ENCODE data around the gene ATAT1.
A peak's percentile ranks its signal among the peaks of the same experiment; 100 is the strongest.

ATAT1 gene

DNA sequence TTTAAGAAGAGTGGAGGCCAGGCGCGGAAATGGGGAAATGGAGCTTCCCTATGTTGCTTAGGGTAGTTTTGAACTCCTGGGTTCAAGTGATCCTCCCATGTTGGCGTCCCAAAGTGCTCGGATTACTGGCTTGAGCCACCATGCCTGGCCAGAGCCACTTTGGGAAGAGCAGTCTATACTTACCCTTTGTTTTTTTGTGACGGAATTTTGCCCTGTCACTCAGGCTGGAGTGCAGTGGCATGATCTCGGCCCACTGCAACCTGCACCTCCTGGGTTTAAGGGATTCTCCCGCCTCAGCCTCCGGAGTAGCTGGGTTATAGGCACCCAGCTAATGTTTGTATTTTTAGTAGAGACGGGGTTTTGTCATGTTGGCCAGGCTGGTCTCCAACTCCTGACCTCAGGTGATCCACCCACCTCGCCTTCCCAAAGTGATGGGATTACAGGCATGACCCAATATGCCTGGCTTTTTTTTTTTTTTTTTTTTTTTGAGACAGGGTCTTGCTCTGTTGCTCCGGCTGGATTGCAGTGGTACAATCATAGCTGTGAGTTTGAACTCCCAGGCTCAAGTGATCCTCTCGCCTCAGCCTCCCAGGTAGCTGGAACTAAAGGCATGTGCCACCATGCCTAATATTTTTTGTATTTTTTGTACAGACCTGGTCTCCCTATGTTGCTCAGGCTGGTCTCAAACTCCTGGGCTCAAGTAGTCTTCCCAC lies 27.6 kb upstream of the ATAT1 start:
- TF ChIP-seq Cebpa-rat (IDR thresholded peaks at IDR 0.05) = no peak
- peaks cover 20 to 98% (median 66%) of the 10 kb centered on the region in 11 experiments; a peak in 20 of 22 replicates for H4K20me1 ChIP-seq
- H3K9ac ChIP-seq = peak overlapping the region in 1 of 11 experiments; percentile 12; a peak in 1 of 22 replicates
- peak overlapping the region in 3 of 11 experiments; percentile 80 to 81 (median 80); a peak in 5 of 22 replicates for H3K27ac ChIP-seq
- H3K36me3 ChIP-seq = peaks cover 48 to 94% (median 79%) of the 10 kb centered on the region in 11 experiments
- no peak overlapping the region for H3K4me3 ChIP-seq
- H3K4me1 ChIP-seq = peaks cover 1 to 46% (median 37%) of the 10 kb centered on the region in 10 experiments; a peak in 17 of 20 replicates
- H3K9me3 ChIP-seq (replicated peaks in 1 of 11) = no peaks in the 10 kb centered on the region
- no peak overlapping the region for H3K4me2 ChIP-seq
- no peaks in the 10 kb centered on the region for H3K27me3 ChIP-seq

DNA sequence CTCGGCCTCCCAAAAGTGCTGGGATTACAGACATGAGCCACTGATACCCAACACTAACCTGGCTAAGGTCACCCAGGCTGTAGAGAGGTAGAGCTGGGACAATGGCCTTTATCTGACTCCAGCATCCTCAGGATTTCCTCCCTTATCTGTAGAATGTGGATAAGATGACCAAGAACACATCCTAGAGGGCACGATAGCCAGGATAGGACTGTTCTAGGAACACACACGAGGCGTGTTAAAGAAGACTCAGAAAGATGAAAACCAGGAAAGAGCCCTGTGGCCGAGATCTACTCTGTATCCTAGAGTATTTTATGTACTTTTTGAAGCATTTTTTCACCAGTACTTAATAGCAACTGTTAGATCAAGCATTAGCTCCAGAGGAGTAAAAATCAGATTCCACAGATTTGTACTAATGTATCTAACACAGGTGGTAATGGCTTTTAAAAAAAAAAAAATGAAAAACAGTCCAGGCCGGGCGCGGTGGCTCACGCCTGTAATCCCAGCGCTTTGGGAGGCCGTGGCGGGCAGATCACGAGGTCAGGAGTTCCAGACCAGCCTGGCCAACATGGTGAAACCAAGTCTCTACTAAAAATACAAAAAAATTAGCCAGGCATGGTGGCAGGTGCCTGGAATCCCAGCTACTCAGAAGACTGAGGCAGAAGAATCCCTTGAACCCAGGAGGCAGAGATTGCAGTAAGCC lies 26.9 kb upstream of the ATAT1 start:
- H3K9me3 ChIP-seq (replicated peaks in 1 of 11) = no peaks in the 10 kb centered on the region
- H3K4me1 ChIP-seq = peaks cover 5 to 53% (median 44%) of the 10 kb centered on the region in 10 experiments; a peak in 17 of 20 replicates
- H3K4me2 ChIP-seq = peak overlapping the region in 2 of 11 experiments; percentile 79 to 90; a peak in 3 of 22 replicates
- TF ChIP-seq Cebpa-rat (IDR thresholded peaks at IDR 0.05) = no peak
- peaks cover 48 to 94% (median 79%) of the 10 kb centered on the region in 11 experiments for H3K36me3 ChIP-seq
- peaks cover 13 to 98% (median 68%) of the 10 kb centered on the region in 11 experiments; a peak in 20 of 22 replicates for H4K20me1 ChIP-seq
- peak overlapping the region in 1 of 11 experiments; percentile 12; a peak in 3 of 22 replicates for H3K9ac ChIP-seq
- no peak overlapping the region for H3K4me3 ChIP-seq
- H3K27ac ChIP-seq = peak overlapping the region in 7 of 11 experiments; percentile 71 to 81 (median 80); a peak in 9 of 22 replicates
- H3K27me3 ChIP-seq = no peaks in the 10 kb centered on the region

DNA sequence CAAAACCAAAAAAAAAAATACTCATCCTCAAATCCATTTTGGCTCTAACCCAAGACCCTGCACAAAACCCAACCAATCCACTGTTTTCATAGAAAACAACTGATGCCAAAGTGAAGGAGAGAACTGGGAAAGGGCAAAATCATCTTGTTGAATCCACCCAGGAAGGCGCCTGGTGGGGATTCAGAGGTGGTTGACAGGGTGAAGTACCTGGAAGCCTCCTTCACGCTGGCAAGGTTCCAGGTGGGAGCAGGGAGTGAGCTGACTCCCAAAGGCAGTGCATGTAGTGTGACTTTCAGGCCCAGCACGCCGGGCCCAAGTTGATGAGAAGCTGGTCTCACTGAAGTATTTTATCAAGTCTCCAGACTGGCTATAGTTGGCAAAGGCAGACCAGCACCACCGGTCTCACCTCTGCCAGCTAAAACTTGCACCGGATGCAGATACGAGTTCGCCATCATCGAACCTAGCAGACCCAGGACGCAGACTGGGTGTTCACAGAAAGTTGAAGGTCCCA lies 26.2 kb upstream of the ATAT1 start:
- H3K4me1 ChIP-seq = peaks cover 5 to 61% (median 52%) of the 10 kb centered on the region in 10 experiments; a peak in 18 of 20 replicates
- peak overlapping the region in 7 of 11 experiments; percentile 20 to 68 (median 67); a peak in 11 of 22 replicates for H3K9ac ChIP-seq
- H3K27ac ChIP-seq = peak overlapping the region in 8 of 11 experiments; percentile 68 to 81 (median 79); a peak in 15 of 22 replicates
- no peaks in the 10 kb centered on the region for H3K27me3 ChIP-seq
- no peaks in the 10 kb centered on the region for H3K9me3 ChIP-seq (replicated peaks in 1 of 11)
- no peak for TF ChIP-seq Cebpa-rat (IDR thresholded peaks at IDR 0.05)
- peak overlapping the region in 8 of 11 experiments; percentile 51 to 92 (median 86); a peak in 14 of 22 replicates for H3K4me2 ChIP-seq
- H3K36me3 ChIP-seq = peaks cover 52 to 94% (median 79%) of the 10 kb centered on the region in 11 experiments
- H3K4me3 ChIP-seq = no peak overlapping the region
- peaks cover 13 to 98% (median 75%) of the 10 kb centered on the region in 11 experiments; a peak in 20 of 22 replicates for H4K20me1 ChIP-seq

DNA sequence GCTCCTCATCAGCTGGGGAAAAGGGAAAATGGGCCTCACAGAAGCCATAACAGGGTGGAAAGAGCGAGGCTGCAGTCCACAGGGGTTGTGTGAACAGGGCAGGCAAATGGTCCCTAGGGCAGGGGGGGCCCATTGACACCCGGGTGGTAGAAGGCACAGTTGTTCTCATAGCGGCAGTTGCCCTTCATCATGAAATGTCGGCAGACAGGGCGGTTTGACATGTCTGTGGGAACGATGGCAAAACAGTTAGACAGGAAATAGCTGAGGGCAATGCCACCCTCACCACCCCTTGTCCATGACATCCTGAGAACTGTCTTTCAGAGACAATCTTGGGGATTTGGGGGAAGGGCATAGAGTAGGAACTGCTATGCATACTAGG lies 25.2 kb upstream of the ATAT1 start:
- H4K20me1 ChIP-seq = peaks cover 18 to 100% (median 84%) of the 10 kb centered on the region in 11 experiments
- no peaks in the 10 kb centered on the region for H3K27me3 ChIP-seq
- H3K4me3 ChIP-seq = peak overlapping the region in 7 of 10 experiments; percentile 1 to 45 (median 24); a peak in 2 of 20 replicates
- H3K4me2 ChIP-seq = peak overlapping the region in 9 of 11 experiments; percentile 29 to 92 (median 85); a peak in 18 of 22 replicates
- peaks cover 61 to 95% (median 84%) of the 10 kb centered on the region in 11 experiments for H3K36me3 ChIP-seq
- peak overlapping the region in 8 of 11 experiments; percentile 20 to 68 (median 65); a peak in 16 of 22 replicates for H3K9ac ChIP-seq
- no peak for TF ChIP-seq Cebpa-rat (IDR thresholded peaks at IDR 0.05)
- H3K4me1 ChIP-seq = peaks cover 13 to 70% (median 61%) of the 10 kb centered on the region in 10 experiments
- peak overlapping the region in 8 of 11 experiments; percentile 68 to 81 (median 79); a peak in 16 of 22 replicates for H3K27ac ChIP-seq
- no peaks in the 10 kb centered on the region for H3K9me3 ChIP-seq (replicated peaks in 1 of 11)

DNA sequence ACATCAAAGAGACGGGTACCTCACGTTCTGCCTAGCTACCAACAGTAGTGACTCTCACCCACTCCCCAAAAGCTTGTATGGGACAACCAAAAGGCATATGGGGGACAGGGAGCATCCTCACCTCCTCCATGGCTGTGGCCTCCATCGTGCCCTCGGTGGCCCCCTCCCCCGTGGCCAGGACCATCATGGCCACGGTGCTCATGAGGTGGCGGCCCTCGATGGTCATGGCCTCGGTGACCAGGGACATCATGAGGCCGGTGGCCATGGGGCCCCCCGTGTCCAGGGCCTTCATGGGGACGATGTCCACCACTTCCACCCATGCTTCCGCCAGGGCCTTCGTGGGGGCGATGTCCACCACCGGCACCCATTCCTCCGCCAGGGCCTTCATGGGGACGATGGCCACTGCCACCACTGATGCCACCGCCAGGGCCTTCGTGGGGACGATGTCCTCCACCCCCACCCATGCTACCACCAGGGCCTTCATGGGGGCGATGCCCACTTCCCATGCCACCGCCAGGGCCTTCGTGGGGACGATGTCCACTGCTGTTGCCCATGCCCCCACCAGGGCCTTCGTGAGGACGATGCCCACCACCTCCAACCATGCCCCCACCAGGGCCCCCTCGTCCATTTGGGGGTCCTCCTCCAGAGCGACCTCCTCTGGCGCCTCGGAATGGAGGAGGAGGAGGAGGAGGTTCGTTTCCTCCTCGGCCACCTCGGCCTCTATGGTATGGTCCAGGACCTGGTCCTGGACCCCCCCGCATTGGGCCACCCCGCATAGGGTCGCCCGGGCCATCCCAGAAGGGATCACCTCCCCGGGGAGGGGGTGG lies 24.6 kb upstream of the ATAT1 start:
- Histone ChIP-seq H3K27ac (peak overlapping the region in 9 of 11 experiments; percentile 20 to 81 (median 78); a peak in 17 of 22 replicates), H3K27me3 (no peaks in the 10 kb centered on the region), H3K9ac (peak overlapping the region in 8 of 11 experiments; percentile 20 to 68 (median 65); a peak in 16 of 22 replicates), H3K4me2 (peak overlapping the region in 9 of 11 experiments; percentile 29 to 92 (median 85); a peak in 18 of 22 replicates), H3K36me3 (peaks cover 67 to 95% (median 89%) of the 10 kb centered on the region in 11 experiments), H3K4me1 (peaks cover 20 to 76% (median 67%) of the 10 kb centered on the region in 10 experiments), H4K20me1 (peaks cover 17 to 100% (median 87%) of the 10 kb centered on the region in 11 experiments), H3K9me3 (replicated peaks in 1 of 11) (no peaks in the 10 kb centered on the region), H3K4me3 (peak overlapping the region in 7 of 10 experiments; percentile 1 to 45 (median 24); a peak in 11 of 20 replicates)
- TF ChIP-seq Cebpa-rat (IDR thresholded peaks at IDR 0.05) = no peak

DNA sequence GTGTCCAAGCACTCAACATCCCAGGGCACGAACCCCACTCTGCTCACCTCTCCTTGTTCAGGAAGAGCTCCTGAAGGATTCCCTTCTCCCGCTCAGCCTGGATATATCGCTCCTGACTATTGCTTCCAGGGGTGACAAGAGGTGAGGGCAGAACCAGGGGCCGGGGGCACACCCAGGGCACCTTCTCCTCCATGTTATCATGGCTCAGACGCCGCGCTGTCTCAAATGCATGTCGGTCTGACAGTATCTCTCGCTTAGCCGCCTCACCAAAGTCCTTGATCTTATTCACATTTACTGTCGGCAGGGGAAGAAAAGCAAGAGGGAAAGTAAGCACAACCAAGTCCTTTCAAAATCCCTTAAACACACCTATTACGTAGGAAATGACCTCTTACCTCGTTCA lies 22.7 kb upstream of the ATAT1 start:
- H3K4me2 ChIP-seq = peak overlapping the region in 10 of 11 experiments; percentile 6 to 92 (median 82); a peak in 19 of 22 replicates
- H3K9me3 ChIP-seq (replicated peaks in 1 of 11) = no peaks in the 10 kb centered on the region
- H3K27me3 ChIP-seq = no peaks in the 10 kb centered on the region
- peaks cover 39 to 92% (median 86%) of the 10 kb centered on the region in 10 experiments for H3K4me1 ChIP-seq
- peaks cover 87 to 100% (median 98%) of the 10 kb centered on the region in 11 experiments for H3K36me3 ChIP-seq
- peak overlapping the region in 8 of 11 experiments; percentile 2 to 81 (median 79); a peak in 14 of 22 replicates for H3K27ac ChIP-seq
- H4K20me1 ChIP-seq = peaks cover 15 to 100% (median 99%) of the 10 kb centered on the region in 11 experiments
- TF ChIP-seq Cebpa-rat (IDR thresholded peaks at IDR 0.05) = no peak
- peak overlapping the region in 9 of 11 experiments; percentile 2 to 67 (median 32); a peak in 10 of 22 replicates for H3K9ac ChIP-seq
- H3K4me3 ChIP-seq = peak overlapping the region in 4 of 10 experiments; percentile 8 to 24 (median 20); a peak in 4 of 20 replicates

DNA sequence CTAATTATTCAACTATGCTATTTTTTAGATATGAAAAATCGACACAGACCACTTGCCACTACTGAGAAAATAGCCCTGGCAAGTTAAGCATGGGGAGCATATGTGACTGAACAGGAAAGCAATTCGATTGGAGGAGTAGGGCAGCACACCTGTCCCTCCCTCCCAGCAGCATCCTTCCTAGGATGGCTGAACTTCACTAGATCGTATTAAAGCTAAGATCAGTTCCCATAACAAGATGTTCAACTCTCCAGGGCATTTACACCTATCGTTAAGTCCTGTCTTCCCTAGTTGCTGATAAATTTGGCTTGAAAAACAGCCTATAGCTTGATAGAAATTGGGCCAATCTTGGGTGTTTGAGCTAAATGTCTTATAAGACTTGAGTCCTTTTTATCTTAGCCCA lies 16.6 kb upstream of the ATAT1 start:
- Histone ChIP-seq H3K4me3 (no peak overlapping the region), H3K27ac (no peak overlapping the region), H3K4me2 (peak overlapping the region in 6 of 11 experiments; percentile 11 to 97 (median 48); a peak in 6 of 22 replicates)

More for the DNA sequence above, 16.6 kb upstream of the ATAT1 start:
- Histone ChIP-seq H3K9ac (peak overlapping the region in 2 of 11 experiments; percentile 11 to 63; a peak in 2 of 22 replicates), H3K9me3 (replicated peaks in 1 of 11) (no peaks in the 10 kb centered on the region), H3K27me3 (no peaks in the 10 kb centered on the region), H3K36me3 (peaks cover 58 to 94% (median 80%) of the 10 kb centered on the region in 11 experiments), H3K4me1 (peaks cover 87 to 96% (median 95%) of the 10 kb centered on the region in 10 experiments), H4K20me1 (peaks cover 13 to 97% (median 97%) of the 10 kb centered on the region in 11 experiments)
- TF ChIP-seq Cebpa-rat (IDR thresholded peaks at IDR 0.05) = no peak

Measured in BLaER1 treated with 17β-estradiol and CSF1 and Interleukin-3, amounts not matched to agents 10 nM and 100 nM (cell line).